Neural progenitor cell (in vitro differentiated cells): ENCODE measurements around the gene DMBX1.

ENCODE experiments used
- CTCF ChIP-seq: fragments of 200-600 bp; sonication (generic); IDR thresholded peaks from 2 replicates; pipeline ENCODE4 v1.5.1; 2017; ENCODE audit warnings: antibody characterized with exemption, mild to moderate bottlenecking
- EZH2phosphoT487 ChIP-seq: fragments of 200-600 bp; sonication (generic); IDR thresholded peaks from 2 replicates; pipeline ENCODE4 v1.6.1; 2017; ENCODE audit warnings: antibody characterized with exemption

- TF ChIP-seq CTCF: no peak
- TF ChIP-seq EZH2phosphoT487: peak; percentile 26
These were observed 4.7 kb upstream of the DMBX1 start for GRCh38 chr1:46484783-46485490.
